Activated CD8-positive, alpha-beta T cell treated with anti-CD3 and anti-CD28 coated beads for 36 hours (primary cell): Measurements from ENCODE around the gene CCDC87. TPM values are rescaled to one million over a fixed set of nuclear protein-coding genes. Genes with fewer than 3 reads are reported as not detected.

Experiments used
- ATAC-seq: fragments of 200-7000 bp; cut with Tn5 transposase; one replicate; pipeline ENCODE4 v1.10.0; 2021; ENCODE audit warnings: mild to moderate bottlenecking, moderate library complexity
- CTCF ChIA-PET: fragments of 350-600 bp; sonication (Branson Sonifier 250); formaldehyde crosslinking; loops from one replicate; lab custom pipeline; 2021; ENCODE audit warnings: antibody characterized with exemption; lab: Charles Lee
- POLR2A ChIA-PET: fragments of 350-600 bp; sonication (Branson Sonifier 250); formaldehyde crosslinking; loops from one replicate; lab custom pipeline; 2021; ENCODE audit warnings: antibody characterized with exemption; lab: Charles Lee
- DNase-seq: peaks from one replicate; pipeline ENCODE4 v3.0.0-alpha.2; 2020
- H3K27ac Mint-ChIP-seq: one replicate; pipeline ENCODE4 v1.8.0; 2021; ENCODE audit warnings: mild to moderate bottlenecking, mixed read lengths
- H3K27me3 Mint-ChIP-seq: one replicate; pipeline ENCODE4 v1.8.0; 2021; ENCODE audit warnings: mixed read lengths
- H3K36me3 Mint-ChIP-seq: one replicate; pipeline ENCODE4 v1.8.0; 2021; ENCODE audit warnings: low read depth, mixed read lengths
- H3K4me1 Mint-ChIP-seq: one replicate; pipeline ENCODE4 v1.8.0; 2021; ENCODE audit warnings: low read depth, mixed read lengths
- H3K4me3 Mint-ChIP-seq: one replicate; pipeline ENCODE4 v1.8.0; 2021; ENCODE audit warnings: mild to moderate bottlenecking, moderate library complexity, mixed read lengths
- H3K9me3 Mint-ChIP-seq: one replicate; pipeline ENCODE4 v1.8.0; 2021; ENCODE audit warnings: mixed read lengths
- intact Hi-C: fragments of 100-400 bp; cut with micrococcal nuclease; formaldehyde crosslinking; loops from one replicate; pipeline ENCODE4 v1.10.0; 2022
- total RNA-seq, 2 experiments: library from RNA; stranded (reverse); gene quantifications; one replicate each; pipeline ENCODE4 v1.2.3, GENCODE V29; 2021
- TF ChIP-seq, protein P1 (sequence below): fragments of 200-600 bp; IDR thresholded peaks from one replicate; pipeline ENCODE4 v1.8.0; 2022; ENCODE audit warnings: antibody characterized with exemption, mild to moderate bottlenecking

The CCDC87 gene
- total RNA-seq, 2 experiments from 2014 or later: 0.14 to 0.27 TPM

DNA sequence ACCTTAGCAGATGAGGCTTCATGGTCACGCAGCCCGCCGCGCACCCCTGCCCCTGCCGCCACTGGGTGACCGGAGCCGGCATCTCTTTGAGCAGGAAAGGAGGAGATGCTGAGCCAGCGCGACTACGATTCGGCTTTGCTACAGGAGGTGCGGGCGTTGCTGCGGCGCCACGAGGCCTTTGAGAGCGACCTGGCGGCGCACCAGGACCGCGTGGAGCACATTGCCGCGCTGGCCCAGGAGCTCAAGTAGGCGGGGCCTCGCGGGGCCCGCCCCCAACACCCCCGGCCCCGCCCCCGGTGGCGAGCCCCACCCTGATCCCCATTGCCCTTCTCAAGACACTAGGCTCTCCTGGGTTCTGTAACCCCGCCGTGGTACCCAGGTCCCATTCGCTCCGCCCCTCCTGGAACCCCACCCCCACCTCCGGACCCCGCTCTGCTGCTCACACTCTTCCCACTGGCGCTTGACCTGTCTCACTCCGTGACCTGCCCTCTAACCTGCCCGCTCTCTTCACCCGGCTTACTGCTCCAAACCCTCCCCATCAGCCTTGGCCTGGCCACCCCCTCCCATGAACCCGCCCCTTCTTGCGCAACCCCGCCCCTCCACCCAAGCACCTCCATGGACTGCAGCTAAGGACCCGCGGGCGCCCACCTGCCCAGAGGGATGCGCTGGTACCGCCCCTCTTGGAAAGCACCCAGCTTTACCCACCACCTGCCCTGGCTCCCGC, 33.6 kb downstream of the CCDC87 start:
- ChIA-PET POLR2A (interaction anchor here (0.9 kb wide), 1 partner anchor 14 kb away, joined by 3 read pairs; the partner anchor contains the start of gene ZDHHC24), CTCF (interaction anchor here (1.4 to 2.5 kb wide), 2 partner anchors 13 to 119 kb away, joined by 5 to 6 read pairs; partner anchors contain the start of genes RBM4B and ZDHHC24)
- TF ChIP-seq, protein P1, sequence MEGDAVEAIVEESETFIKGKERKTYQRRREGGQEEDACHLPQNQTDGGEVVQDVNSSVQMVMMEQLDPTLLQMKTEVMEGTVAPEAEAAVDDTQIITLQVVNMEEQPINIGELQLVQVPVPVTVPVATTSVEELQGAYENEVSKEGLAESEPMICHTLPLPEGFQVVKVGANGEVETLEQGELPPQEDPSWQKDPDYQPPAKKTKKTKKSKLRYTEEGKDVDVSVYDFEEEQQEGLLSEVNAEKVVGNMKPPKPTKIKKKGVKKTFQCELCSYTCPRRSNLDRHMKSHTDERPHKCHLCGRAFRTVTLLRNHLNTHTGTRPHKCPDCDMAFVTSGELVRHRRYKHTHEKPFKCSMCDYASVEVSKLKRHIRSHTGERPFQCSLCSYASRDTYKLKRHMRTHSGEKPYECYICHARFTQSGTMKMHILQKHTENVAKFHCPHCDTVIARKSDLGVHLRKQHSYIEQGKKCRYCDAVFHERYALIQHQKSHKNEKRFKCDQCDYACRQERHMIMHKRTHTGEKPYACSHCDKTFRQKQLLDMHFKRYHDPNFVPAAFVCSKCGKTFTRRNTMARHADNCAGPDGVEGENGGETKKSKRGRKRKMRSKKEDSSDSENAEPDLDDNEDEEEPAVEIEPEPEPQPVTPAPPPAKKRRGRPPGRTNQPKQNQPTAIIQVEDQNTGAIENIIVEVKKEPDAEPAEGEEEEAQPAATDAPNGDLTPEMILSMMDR: no peak
- Mint-ChIP-seq H3K4me1 (peaks cover 3% of the 10 kb centered on the region), H3K9me3 (no peaks in the 10 kb centered on the region), H3K36me3 (no peaks in the 10 kb centered on the region), H3K27ac (no peak overlapping the region), H3K4me3 (no peak overlapping the region), H3K27me3 (peaks cover 9% of the 10 kb centered on the region)
- intact Hi-C loops: no loop called here
- ATAC-seq: peak; percentile 82
- DNase-seq: peak; percentile 36

DNA sequence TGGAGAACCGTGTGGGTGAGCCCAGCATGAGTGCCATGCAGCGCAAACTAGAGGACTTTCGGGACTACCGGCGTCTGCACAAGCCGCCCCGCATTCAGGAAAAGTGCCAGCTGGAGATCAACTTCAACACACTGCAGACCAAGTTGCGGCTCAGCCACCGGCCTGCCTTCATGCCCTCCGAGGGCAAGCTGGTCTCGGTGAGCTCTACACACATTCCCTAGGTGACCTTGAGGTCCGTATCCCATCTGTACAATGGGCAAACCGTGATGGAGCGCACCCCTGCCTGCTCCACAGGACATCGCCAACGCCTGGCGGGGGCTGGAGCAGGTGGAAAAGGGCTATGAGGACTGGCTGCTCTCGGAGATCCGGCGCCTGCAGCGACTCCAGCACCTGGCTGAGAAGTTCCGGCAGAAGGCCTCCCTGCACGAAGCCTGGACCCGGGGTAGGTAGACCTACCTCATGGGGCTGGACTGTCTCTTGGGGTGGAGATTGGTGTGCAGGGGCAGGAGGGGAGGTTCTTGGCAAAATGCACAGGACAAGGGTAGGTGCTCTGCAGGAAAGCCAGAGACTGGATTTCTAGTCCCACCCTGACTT, 35.0 kb downstream of the CCDC87 start:
- Mint-ChIP-seq H3K9me3 (no peaks in the 10 kb centered on the region), H3K4me1 (peaks cover 3% of the 10 kb centered on the region), H3K27me3 (peaks cover 9% of the 10 kb centered on the region), H3K27ac (no peak overlapping the region), H3K36me3 (no peaks in the 10 kb centered on the region), H3K4me3 (no peak overlapping the region)
- POLR2A ChIA-PET: no interaction called here
- ATAC-seq: no peak
- TF ChIP-seq, protein P1: no peak
- CTCF ChIA-PET: interaction anchor here (0.5 to 2.5 kb wide), 2 partner anchors 120 to 998 kb away, joined by 3 to 6 read pairs; partner anchors contain the start of gene RBM4B
- DNase-seq: no peak
- intact Hi-C loops: no loop called here

DNA sequence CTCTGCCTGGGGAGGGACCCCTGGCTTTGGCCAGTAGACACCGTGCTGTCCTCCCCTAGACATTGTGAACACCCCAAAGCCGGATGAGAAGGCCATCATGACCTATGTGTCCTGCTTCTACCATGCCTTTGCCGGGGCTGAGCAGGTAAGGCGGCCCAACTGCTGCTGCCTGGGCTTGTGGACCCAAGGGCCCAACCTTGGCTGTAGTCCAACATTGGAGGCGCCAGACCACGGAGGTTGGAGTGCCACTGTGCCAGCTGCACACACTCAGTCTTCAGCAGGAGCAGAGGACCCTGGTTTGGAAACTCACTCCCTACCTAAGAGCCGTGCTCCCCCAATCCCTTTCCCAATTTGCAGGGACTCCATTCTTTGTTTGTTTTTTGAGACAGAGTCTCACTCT, 36.8 kb downstream of the CCDC87 start:
- CTCF ChIA-PET: interaction anchor here (2.5 kb wide), 1 partner anchor 36 kb away, joined by 7 read pairs; the partner anchor contains the start of genes CCDC87 and CCS
- DNase-seq (no peak), ATAC-seq (no peak)
- H3K4me3 Mint-ChIP-seq: no peak overlapping the region
- H3K4me1 Mint-ChIP-seq: peaks cover 3% of the 10 kb centered on the region
- H3K36me3 Mint-ChIP-seq: no peaks in the 10 kb centered on the region
- intact Hi-C loops: no loop called here
- POLR2A ChIA-PET: interaction anchor here (1.0 kb wide), 1 partner anchor 112 kb away, joined by 5 read pairs; no protein-coding TSS in a partner anchor
- H3K9me3 Mint-ChIP-seq: no peaks in the 10 kb centered on the region
- no peak overlapping the region for H3K27ac Mint-ChIP-seq
- TF ChIP-seq, protein P1: no peak
- peaks cover 9% of the 10 kb centered on the region for H3K27me3 Mint-ChIP-seq

DNA sequence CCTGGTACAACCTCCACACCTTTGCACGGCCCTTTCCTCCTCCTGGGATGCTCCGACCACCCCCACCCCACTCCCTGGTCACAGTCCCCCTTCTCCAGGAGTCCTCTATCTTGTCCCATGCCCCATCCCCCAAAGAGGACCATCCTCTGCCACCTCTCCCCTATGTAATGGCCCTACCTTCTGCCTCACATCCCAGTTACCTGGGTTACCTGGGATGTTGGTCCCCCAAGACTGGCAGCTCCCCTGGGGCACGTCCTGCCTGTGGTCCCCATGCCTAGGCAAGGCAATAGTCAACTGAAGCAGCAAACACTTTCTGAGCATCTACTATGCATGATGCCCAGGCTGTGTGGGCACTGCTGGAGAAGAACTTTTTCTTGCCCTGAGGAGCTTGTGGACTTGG, 37.4 kb downstream of the CCDC87 start:
- TF ChIP-seq, protein P1: no peak
- Mint-ChIP-seq H3K9me3 (no peaks in the 10 kb centered on the region), H3K27ac (no peak overlapping the region), H3K4me3 (no peak overlapping the region), H3K36me3 (no peaks in the 10 kb centered on the region), H3K27me3 (peaks cover 9% of the 10 kb centered on the region), H3K4me1 (peaks cover 3% of the 10 kb centered on the region)
- ATAC-seq: no peak
- POLR2A ChIA-PET: interaction anchor here (1.0 kb wide), 1 partner anchor 113 kb away, joined by 5 read pairs; no protein-coding TSS in a partner anchor
- CTCF ChIA-PET: interaction anchor here (1.0 to 2.5 kb wide), 4 partner anchors 13 to 123 kb away, joined by 3 to 7 read pairs (median 4); partner anchors contain the start of genes CCDC87 and CCS
- no peak for DNase-seq
- intact Hi-C loops: no loop called here
